OCI-LY1 (cell line): ENCODE data around the gene ADAM22.
"Not testable (repeated sequence)": the region's sequence is repeated elsewhere in the genome, so short reads cannot be mapped to it uniquely, and the experiment has no call there.

Experiments
- H2AFZ ChIP-seq: fragments of 200-600 bp; sonication (generic), shearing (Covaris generic); 2 replicates; pipeline ENCODE4 v1.6.0; 2014; ENCODE audit warnings: antibody characterized with exemption, mild to moderate bottlenecking, low read length
- H3F3A ChIP-seq: fragments of 200-600 bp; sonication (generic), shearing (Covaris generic); 2 replicates; pipeline ENCODE4 v1.6.0; 2014; ENCODE audit warnings: mild to moderate bottlenecking, antibody characterized with exemption, low read length, moderate library complexity; ENCODE audit not compliant: insufficient read depth
- H3K27ac ChIP-seq: fragments of 200-600 bp; sonication (generic); 2 replicates; pipeline ENCODE4 v1.5.1; 2014; ENCODE audit warnings: low read length, mixed run types, mild to moderate bottlenecking, low read depth; ENCODE audit not compliant: poor library complexity, severe bottlenecking
- H3K27me3 ChIP-seq: fragments of 200-600 bp; sonication (generic); 2 replicates; pipeline ENCODE4 v1.6.0; 2014; ENCODE audit warnings: antibody characterized with exemption, mild to moderate bottlenecking, low read length, moderate library complexity; ENCODE audit not compliant: insufficient read depth
- H3K36me3 ChIP-seq: fragments of 200-600 bp; sonication (generic); 2 replicates; pipeline ENCODE4 v1.6.1; 2014; ENCODE audit warnings: mild to moderate bottlenecking, antibody characterized with exemption, low read length, moderate library complexity, mixed read lengths; ENCODE audit not compliant: insufficient read depth
- H3K4me1 ChIP-seq: fragments of 200-600 bp; sonication (generic); 2 replicates; pipeline ENCODE4 v1.5.1; 2014; ENCODE audit warnings: mild to moderate bottlenecking, low read length, moderate library complexity; ENCODE audit not compliant: insufficient read depth, severe bottlenecking
- H3K4me2 ChIP-seq: fragments of 200-600 bp; sonication (generic), shearing (Covaris generic); 2 replicates; pipeline ENCODE4 v1.6.1; 2014; ENCODE audit warnings: low read length
- H3K4me3 ChIP-seq: fragments of 200-600 bp; sonication (generic); 2 replicates; pipeline ENCODE4 v1.5.1; 2014; ENCODE audit warnings: low read length, low read depth, mild to moderate bottlenecking, mixed read lengths; ENCODE audit not compliant: poor library complexity, severe bottlenecking
- H3K79me2 ChIP-seq: fragments of 200-600 bp; shearing (Covaris generic); 2 replicates; pipeline ENCODE4 v1.6.1; 2016; ENCODE audit warnings: mixed run types, low read length, mixed read lengths; ENCODE audit not compliant: insufficient read depth
- H3K9ac ChIP-seq: fragments of 200-600 bp; sonication (generic), shearing (Covaris generic); 2 replicates; pipeline ENCODE4 v1.6.1; 2014; ENCODE audit warnings: mild to moderate bottlenecking, low read length, mixed read lengths
- H3K9me2 ChIP-seq: fragments of 200-600 bp; sonication (generic), shearing (Covaris generic); 2 replicates; pipeline ENCODE4 v1.6.1; 2014; ENCODE audit warnings: low read depth, mild to moderate bottlenecking, low read length, mixed read lengths
- H3K9me3 ChIP-seq: fragments of 200-600 bp; shearing (Covaris generic); 2 replicates; pipeline ENCODE4 v1.6.1; 2014; ENCODE audit warnings: low read length, mixed read lengths
- H4K20me1 ChIP-seq: fragments of 200-600 bp; sonication (generic), shearing (Covaris generic); 2 replicates; pipeline ENCODE4 v1.6.0; 2016; ENCODE audit warnings: mild to moderate bottlenecking, low read length; ENCODE audit not compliant: insufficient read depth
- CTCF ChIP-seq: fragments of 200-600 bp; sonication (generic), shearing (Covaris generic); IDR thresholded peaks from 2 replicates; pipeline ENCODE4 v1.5.1; 2017; ENCODE audit warnings: mild to moderate bottlenecking, antibody characterized with exemption, low read length, moderate library complexity, mixed read lengths
- EZH2 ChIP-seq: fragments of 200-600 bp; sonication (generic), shearing (Covaris generic); IDR thresholded peaks from 2 replicates; pipeline ENCODE4 v1.8.0; 2017; ENCODE audit warnings: borderline replicate concordance, mixed run types, mild to moderate bottlenecking, antibody characterized with exemption, low read length, moderate library complexity, mixed read lengths

The ADAM22 gene

GRCh38 chr7:87944547-87944946 is 10.5 kb downstream of the ADAM22 start:
- Histone ChIP-seq H2AFZ (no peak overlapping the region), H3K9me3 (no peaks in the 10 kb centered on the region), H3K9ac (no peak overlapping the region), H3K9me2 (no peaks in the 10 kb centered on the region), H3K36me3 (no peaks in the 10 kb centered on the region; the same call in 1 of the 2 replicates), H3F3A (peaks cover 18% of the 10 kb centered on the region; the same call in 1 of the 2 replicates), H3K27ac (no peak overlapping the region), H3K79me2 (peaks cover 8% of the 10 kb centered on the region; the same call in 1 of the 2 replicates), H3K4me2 (no peak overlapping the region), H3K27me3 (no peaks in the 10 kb centered on the region), H3K4me1 (no peaks in the 10 kb centered on the region), H3K4me3 (no peak overlapping the region), H4K20me1 (peaks cover 3% of the 10 kb centered on the region; the same call in 1 of the 2 replicates)
- TF ChIP-seq EZH2 = no peak
- TF ChIP-seq CTCF = no peak

- not testable (repeated sequence) for H3K79me2 ChIP-seq, H3K4me3 ChIP-seq, H3K9me2 ChIP-seq, H3K9ac ChIP-seq, H4K20me1 ChIP-seq, H3K4me2 ChIP-seq, H3K27ac ChIP-seq, H3K9me3 ChIP-seq, H3K27me3 ChIP-seq, H3K4me1 ChIP-seq, H3K36me3 ChIP-seq, H2AFZ ChIP-seq
- peaks cover 18% of the 10 kb centered on the region; the same call in 1 of the 2 replicates for H3F3A ChIP-seq
Observed at GRCh38 chr7:87945926-87946325, 11.9 kb downstream of the ADAM22 start.

GRCh38 chr7:87948371-87948770 is 14.3 kb downstream of the ADAM22 start:
- peaks cover 3% of the 10 kb centered on the region; the same call in 1 of the 2 replicates for H4K20me1 ChIP-seq
- no peak for TF ChIP-seq EZH2
- TF ChIP-seq CTCF = no peak

GRCh38 chr7:87959336-87959735 is 25.3 kb downstream of the ADAM22 start:
- H3K9ac ChIP-seq = no peak overlapping the region
- H4K20me1 ChIP-seq = no peaks in the 10 kb centered on the region
- no peaks in the 10 kb centered on the region for H3K79me2 ChIP-seq
- no peaks in the 10 kb centered on the region for H3K27me3 ChIP-seq
- H3F3A ChIP-seq = no peaks in the 10 kb centered on the region
- no peak overlapping the region for H3K27ac ChIP-seq
- H3K4me1 ChIP-seq = peaks cover 13% of the 10 kb centered on the region
- H3K4me2 ChIP-seq = no peak overlapping the region
- no peaks in the 10 kb centered on the region for H3K9me3 ChIP-seq
- H3K9me2 ChIP-seq = no peaks in the 10 kb centered on the region
- no peak overlapping the region for H2AFZ ChIP-seq
- H3K4me3 ChIP-seq = no peak overlapping the region
- no peaks in the 10 kb centered on the region for H3K36me3 ChIP-seq
- TF ChIP-seq EZH2 (no peak), CTCF (no peak)

More at GRCh38 chr7:87948371-87948770, 14.3 kb downstream of the ADAM22 start:
- H3F3A ChIP-seq = peaks cover 18% of the 10 kb centered on the region; the same call in 1 of the 2 replicates
- peaks cover 5% of the 10 kb centered on the region; the same call in 1 of the 2 replicates for H3K79me2 ChIP-seq
- no peak overlapping the region for H3K4me3 ChIP-seq
- H3K4me2 ChIP-seq = no peak overlapping the region
- no peaks in the 10 kb centered on the region for H3K9me3 ChIP-seq
- H2AFZ ChIP-seq = no peak overlapping the region
- H3K36me3 ChIP-seq = no peaks in the 10 kb centered on the region; the same call in 1 of the 2 replicates
- no peaks in the 10 kb centered on the region for H3K9me2 ChIP-seq
- H3K27ac ChIP-seq = no peak overlapping the region
- H3K4me1 ChIP-seq = no peaks in the 10 kb centered on the region
- H3K27me3 ChIP-seq = no peaks in the 10 kb centered on the region
- H3K9ac ChIP-seq = no peak overlapping the region
